ENCODE results near the gene L2HGDH. TPM values are rescaled to one million over a fixed set of nuclear protein-coding genes. Genes with fewer than 3 reads are reported as not detected.

L2HGDH gene
- total RNA-seq, 1 experiment from 2014 or later, result 24.0 TPM

DNA sequence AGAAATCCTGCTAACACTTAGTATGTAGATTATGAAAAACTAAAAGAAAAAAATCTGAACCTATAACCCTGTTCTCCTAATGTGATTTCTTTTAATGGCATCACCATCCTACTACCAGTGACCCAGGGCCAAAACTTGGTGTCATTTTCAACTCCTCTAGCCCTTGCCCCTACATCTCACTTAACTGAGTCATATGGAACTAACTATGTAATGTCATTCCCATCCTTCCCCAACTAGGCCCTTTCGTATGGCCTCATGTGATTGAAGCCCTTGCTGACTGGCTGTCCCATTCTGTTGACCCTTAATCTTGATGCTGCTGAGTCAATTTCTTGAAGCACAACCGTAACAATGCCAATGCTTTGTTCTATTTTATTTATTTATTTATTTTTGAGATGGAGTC is 7.7 kb upstream of the L2HGDH start:
- H3K9me3 Mint-ChIP-seq, result peaks cover 7% of the 10 kb centered on the region

DNA sequence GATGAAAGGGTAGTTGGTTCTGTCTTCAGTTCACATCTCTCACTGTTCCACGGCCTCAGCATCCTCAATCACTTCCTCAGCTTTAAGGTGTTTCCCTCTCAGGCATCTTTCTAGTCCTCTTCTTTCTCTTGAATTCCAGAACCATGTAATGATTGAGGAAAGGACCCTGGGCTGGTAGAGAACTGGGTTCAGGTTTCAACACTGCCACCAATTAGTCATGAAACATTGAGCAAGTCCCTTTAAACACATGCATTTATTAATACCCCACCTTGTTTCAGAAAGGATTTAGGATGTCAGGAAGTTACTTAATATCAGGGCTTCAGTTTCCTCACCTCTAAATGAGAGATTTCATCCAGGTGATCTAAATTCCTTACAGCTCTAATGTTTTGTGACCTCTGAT is 7.3 kb upstream of the L2HGDH start:
- Mint-ChIP-seq H3K27ac (no peak overlapping the region), H3K4me3 (no peak overlapping the region), H3K36me3 (peaks cover 24% of the 10 kb centered on the region), H3K27me3 (ENCODE audit: low read depth) (peaks cover 1% of the 10 kb centered on the region; the same call in 1 of the 2 replicates), H3K9me3 (peaks cover 9% of the 10 kb centered on the region), H3K4me1 (0 out of 2 replicates have a peak, but pooled peaks cover 3% of the 10 kb centered on the region)
- no peak for DNase-seq (ENCODE audit: low spot score)
- ATAC-seq, result no peak
- ChIA-PET CTCF (interaction anchor here (0.6 to 2.2 kb wide), 3 partner anchors 13 to 307 kb away, joined by 3 to 11 read pairs (median 4); no protein-coding TSS in a partner anchor), POLR2A (no interaction called here)
- TF ChIP-seq ZNF671 (CRISPR knock-in tag; IDR thresholded peaks at IDR 0.05), result no peak
- TF ChIP-seq, protein P1, sequence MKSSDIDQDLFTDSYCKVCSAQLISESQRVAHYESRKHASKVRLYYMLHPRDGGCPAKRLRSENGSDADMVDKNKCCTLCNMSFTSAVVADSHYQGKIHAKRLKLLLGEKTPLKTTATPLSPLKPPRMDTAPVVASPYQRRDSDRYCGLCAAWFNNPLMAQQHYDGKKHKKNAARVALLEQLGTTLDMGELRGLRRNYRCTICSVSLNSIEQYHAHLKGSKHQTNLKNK (CRISPR knock-in tag; IDR thresholded peaks at IDR 0.05), result no peak
- TF ChIP-seq, protein P2, sequence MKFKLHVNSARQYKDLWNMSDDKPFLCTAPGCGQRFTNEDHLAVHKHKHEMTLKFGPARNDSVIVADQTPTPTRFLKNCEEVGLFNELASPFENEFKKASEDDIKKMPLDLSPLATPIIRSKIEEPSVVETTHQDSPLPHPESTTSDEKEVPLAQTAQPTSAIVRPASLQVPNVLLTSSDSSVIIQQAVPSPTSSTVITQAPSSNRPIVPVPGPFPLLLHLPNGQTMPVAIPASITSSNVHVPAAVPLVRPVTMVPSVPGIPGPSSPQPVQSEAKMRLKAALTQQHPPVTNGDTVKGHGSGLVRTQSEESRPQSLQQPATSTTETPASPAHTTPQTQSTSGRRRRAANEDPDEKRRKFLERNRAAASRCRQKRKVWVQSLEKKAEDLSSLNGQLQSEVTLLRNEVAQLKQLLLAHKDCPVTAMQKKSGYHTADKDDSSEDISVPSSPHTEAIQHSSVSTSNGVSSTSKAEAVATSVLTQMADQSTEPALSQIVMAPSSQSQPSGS (CRISPR knock-in tag; IDR thresholded peaks at IDR 0.05; ENCODE audit: borderline replicate concordance, low read depth), result no peak

More for the DNA sequence above, 7.7 kb upstream of the L2HGDH start:
- H3K36me3 Mint-ChIP-seq, result peaks cover 22% of the 10 kb centered on the region
- H3K27me3 Mint-ChIP-seq (ENCODE audit: low read depth), result no peaks in the 10 kb centered on the region
- CTCF ChIA-PET, result interaction anchor here (0.6 to 2.5 kb wide), 8 partner anchors 8 to 395 kb away, joined by 3 to 24 read pairs (median 5); partner anchors contain the start of genes DMAC2L and L2HGDH
- no peak for ATAC-seq
- H3K4me1 Mint-ChIP-seq, result 0 out of 2 replicates have a peak, but pooled peaks cover 3% of the 10 kb centered on the region
- no peak overlapping the region for H3K4me3 Mint-ChIP-seq
- no peak for DNase-seq (ENCODE audit: low spot score)
- POLR2A ChIA-PET, result no interaction called here
- H3K27ac Mint-ChIP-seq, result no peak overlapping the region
- no peak for TF ChIP-seq MYBL2 (CRISPR knock-in tag; IDR thresholded peaks at IDR 0.05)
- no peak for TF ChIP-seq SMAD3 (CRISPR knock-in tag; IDR thresholded peaks at IDR 0.05; ENCODE audit: borderline replicate concordance)
- TF ChIP-seq GABPB1 (CRISPR knock-in tag; IDR thresholded peaks at IDR 0.05), result no peak
- TF ChIP-seq, protein P3, sequence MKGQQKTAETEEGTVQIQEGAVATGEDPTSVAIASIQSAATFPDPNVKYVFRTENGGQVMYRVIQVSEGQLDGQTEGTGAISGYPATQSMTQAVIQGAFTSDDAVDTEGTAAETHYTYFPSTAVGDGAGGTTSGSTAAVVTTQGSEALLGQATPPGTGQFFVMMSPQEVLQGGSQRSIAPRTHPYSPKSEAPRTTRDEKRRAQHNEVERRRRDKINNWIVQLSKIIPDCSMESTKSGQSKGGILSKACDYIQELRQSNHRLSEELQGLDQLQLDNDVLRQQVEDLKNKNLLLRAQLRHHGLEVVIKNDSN (CRISPR knock-in tag; IDR thresholded peaks at IDR 0.05), result no peak
- TF ChIP-seq, protein P4, sequence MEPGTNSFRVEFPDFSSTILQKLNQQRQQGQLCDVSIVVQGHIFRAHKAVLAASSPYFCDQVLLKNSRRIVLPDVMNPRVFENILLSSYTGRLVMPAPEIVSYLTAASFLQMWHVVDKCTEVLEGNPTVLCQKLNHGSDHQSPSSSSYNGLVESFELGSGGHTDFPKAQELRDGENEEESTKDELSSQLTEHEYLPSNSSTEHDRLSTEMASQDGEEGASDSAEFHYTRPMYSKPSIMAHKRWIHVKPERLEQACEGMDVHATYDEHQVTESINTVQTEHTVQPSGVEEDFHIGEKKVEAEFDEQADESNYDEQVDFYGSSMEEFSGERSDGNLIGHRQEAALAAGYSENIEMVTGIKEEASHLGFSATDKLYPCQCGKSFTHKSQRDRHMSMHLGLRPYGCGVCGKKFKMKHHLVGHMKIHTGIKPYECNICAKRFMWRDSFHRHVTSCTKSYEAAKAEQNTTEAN (CRISPR knock-in tag; IDR thresholded peaks at IDR 0.05), result no peak
- no peak for TF ChIP-seq TEAD1 (CRISPR knock-in tag; IDR thresholded peaks at IDR 0.05)
- no peak for TF ChIP-seq TCF7 (CRISPR knock-in tag; IDR thresholded peaks at IDR 0.05; ENCODE audit: low read depth)
- TF ChIP-seq, protein P5, sequence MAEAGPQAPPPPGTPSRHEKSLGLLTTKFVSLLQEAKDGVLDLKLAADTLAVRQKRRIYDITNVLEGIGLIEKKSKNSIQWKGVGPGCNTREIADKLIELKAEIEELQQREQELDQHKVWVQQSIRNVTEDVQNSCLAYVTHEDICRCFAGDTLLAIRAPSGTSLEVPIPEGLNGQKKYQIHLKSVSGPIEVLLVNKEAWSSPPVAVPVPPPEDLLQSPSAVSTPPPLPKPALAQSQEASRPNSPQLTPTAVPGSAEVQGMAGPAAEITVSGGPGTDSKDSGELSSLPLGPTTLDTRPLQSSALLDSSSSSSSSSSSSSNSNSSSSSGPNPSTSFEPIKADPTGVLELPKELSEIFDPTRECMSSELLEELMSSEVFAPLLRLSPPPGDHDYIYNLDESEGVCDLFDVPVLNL (CRISPR knock-in tag; IDR thresholded peaks at IDR 0.05; ENCODE audit: borderline replicate concordance, low read depth), result no peak
- TF ChIP-seq, protein P6, sequence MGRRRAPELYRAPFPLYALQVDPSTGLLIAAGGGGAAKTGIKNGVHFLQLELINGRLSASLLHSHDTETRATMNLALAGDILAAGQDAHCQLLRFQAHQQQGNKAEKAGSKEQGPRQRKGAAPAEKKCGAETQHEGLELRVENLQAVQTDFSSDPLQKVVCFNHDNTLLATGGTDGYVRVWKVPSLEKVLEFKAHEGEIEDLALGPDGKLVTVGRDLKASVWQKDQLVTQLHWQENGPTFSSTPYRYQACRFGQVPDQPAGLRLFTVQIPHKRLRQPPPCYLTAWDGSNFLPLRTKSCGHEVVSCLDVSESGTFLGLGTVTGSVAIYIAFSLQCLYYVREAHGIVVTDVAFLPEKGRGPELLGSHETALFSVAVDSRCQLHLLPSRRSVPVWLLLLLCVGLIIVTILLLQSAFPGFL (CRISPR knock-in tag; IDR thresholded peaks at IDR 0.05; ENCODE audit: borderline replicate concordance), result no peak
- no peak for TF ChIP-seq ZNF121 (CRISPR knock-in tag; IDR thresholded peaks at IDR 0.05)
- TF ChIP-seq, protein P2 (CRISPR knock-in tag; IDR thresholded peaks at IDR 0.05; ENCODE audit: borderline replicate concordance, low read depth), result no peak
- TF ChIP-seq KAT7 (CRISPR knock-in tag; IDR thresholded peaks at IDR 0.05; ENCODE audit: borderline replicate concordance), result no peak
- no peak for TF ChIP-seq SP1 (CRISPR knock-in tag; conservative IDR thresholded peaks at IDR 0.05)
- TF ChIP-seq SMAD4 (CRISPR knock-in tag; IDR thresholded peaks at IDR 0.05), result no peak
- TF ChIP-seq GTF2I (CRISPR knock-in tag; conservative IDR thresholded peaks at IDR 0.05), result no peak
- TF ChIP-seq, protein P7, sequence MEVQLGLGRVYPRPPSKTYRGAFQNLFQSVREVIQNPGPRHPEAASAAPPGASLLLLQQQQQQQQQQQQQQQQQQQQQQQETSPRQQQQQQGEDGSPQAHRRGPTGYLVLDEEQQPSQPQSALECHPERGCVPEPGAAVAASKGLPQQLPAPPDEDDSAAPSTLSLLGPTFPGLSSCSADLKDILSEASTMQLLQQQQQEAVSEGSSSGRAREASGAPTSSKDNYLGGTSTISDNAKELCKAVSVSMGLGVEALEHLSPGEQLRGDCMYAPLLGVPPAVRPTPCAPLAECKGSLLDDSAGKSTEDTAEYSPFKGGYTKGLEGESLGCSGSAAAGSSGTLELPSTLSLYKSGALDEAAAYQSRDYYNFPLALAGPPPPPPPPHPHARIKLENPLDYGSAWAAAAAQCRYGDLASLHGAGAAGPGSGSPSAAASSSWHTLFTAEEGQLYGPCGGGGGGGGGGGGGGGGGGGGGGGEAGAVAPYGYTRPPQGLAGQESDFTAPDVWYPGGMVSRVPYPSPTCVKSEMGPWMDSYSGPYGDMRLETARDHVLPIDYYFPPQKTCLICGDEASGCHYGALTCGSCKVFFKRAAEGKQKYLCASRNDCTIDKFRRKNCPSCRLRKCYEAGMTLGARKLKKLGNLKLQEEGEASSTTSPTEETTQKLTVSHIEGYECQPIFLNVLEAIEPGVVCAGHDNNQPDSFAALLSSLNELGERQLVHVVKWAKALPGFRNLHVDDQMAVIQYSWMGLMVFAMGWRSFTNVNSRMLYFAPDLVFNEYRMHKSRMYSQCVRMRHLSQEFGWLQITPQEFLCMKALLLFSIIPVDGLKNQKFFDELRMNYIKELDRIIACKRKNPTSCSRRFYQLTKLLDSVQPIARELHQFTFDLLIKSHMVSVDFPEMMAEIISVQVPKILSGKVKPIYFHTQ (CRISPR knock-in tag; IDR thresholded peaks at IDR 0.05), result no peak
- no peak for TF ChIP-seq TEAD4 (CRISPR knock-in tag; IDR thresholded peaks at IDR 0.05)

Data from WTC11 (cell line).